Right ventricle myocardium inferior (tissue), 1 donor: ENCODE measurements around the gene LRSAM1. TPM values are rescaled to one million over a fixed set of nuclear protein-coding genes. Genes with fewer than 3 reads are reported as not detected.

Experiments
- ATAC-seq: fragments of 200-7000 bp; cut with Tn5 transposase; one replicate; pipeline ENCODE4 v1.9.1; 2020; ENCODE audit warnings: mild to moderate bottlenecking, moderate library complexity
- DNase-seq: peaks from one replicate; pipeline ENCODE4 v3.0.0; 2021; ENCODE audit errors: missing footprints
- intact Hi-C: fragments of 100-400 bp; cut with DNase I; formaldehyde crosslinking; loops from one replicate; pipeline ENCODE4 v1.11.0; 2022
- total RNA-seq: library from RNA; stranded (reverse); fragmentation: NEBNext Ultra II Directional; extraction: Animal tissue kit (Norgen Biotek cat#: 25700); gene quantifications from one replicate; pipeline ENCODE4 v1.2.1, GENCODE V29; 2021
- donor health status: DM: no; HTN: yes; CAD: no; lungs with severe emphysema.

The LRSAM1 gene
- total RNA-seq, 1 donor from 2014 or later = 52.0 TPM

- intact Hi-C loops = no loop called here
- ATAC-seq (no peak), DNase-seq (no peak)
Measured at GRCh38 chr9:127489471-127490115, 38.3 kb downstream of the LRSAM1 start.

GRCh38 chr9:127490535-127491230 is 39.4 kb downstream of the LRSAM1 start:
- no peak for ATAC-seq
- no peak for DNase-seq
- intact Hi-C loops = no loop called here

DNA sequence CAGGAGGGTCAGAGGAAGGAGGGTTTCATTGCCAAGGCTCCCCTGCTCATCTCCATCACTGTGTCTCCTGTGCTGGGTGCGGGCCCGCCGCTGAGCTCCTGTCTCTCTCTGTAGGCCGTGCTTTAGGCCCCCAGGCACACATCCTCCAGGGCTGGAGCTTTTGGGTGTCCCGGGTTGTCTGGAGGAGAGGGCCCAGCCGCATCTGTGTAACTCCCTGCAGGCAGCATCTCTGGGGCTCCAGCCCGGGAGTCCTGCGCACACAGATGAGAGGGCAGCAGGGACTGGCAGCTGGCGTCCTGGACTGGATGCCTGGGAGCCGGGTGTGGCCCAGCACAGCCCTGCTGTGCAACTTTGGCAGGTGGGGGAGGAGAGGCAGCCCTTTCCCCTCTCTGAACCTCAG is 40.2 kb downstream of the LRSAM1 start:
- DNase-seq = no peak
- intact Hi-C loops = no loop called here
- ATAC-seq = no peak

- no peak for DNase-seq
- ATAC-seq = no peak
- intact Hi-C loops = no loop called here
Measured at GRCh38 chr9:127492616-127493015, 41.3 kb downstream of the LRSAM1 start.

- DNase-seq = peak; percentile 83
- ATAC-seq = peak; percentile 86
- intact Hi-C loops = no loop called here
Measured at GRCh38 chr9:127493592-127494303, 42.4 kb downstream of the LRSAM1 start.

- DNase-seq (no peak), ATAC-seq (peak; percentile 65)
- intact Hi-C loops = no loop called here
Measured at GRCh38 chr9:127494304-127494702, 43.0 kb downstream of the LRSAM1 start.

DNA sequence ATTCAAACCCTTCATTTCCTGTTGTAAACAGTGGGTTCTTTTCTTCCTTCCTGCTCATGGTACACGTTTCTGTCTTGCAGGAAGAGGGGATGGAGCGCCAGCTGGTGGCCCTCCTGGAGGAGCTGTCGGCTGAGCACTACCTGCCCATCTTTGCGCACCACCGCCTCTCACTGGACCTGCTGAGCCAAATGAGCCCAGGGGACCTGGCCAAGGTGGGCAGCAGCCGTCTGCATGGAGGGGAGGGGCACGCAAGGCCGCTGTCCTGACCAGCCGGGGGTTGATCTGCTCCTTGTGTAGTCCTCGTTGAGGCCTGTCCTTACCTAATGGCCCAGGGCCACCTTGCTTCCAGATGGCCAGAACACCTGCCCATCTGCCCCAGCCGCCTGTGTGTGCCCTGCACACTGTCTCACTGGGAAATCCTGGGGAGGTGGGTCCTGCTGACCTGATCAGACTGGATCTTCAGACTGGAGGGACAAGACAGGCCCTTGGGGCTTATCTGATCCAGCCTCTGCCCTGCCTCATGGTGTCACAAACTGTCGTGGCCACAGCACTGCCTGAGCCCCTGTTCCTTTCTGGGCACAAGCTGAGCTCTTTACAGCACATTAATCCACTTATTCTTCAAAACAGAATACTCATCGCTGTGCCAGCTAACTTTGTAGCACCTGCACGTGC is 44.7 kb downstream of the LRSAM1 start:
- ATAC-seq (no peak), DNase-seq (peak; percentile 59)
- intact Hi-C loops = no loop called here

DNA sequence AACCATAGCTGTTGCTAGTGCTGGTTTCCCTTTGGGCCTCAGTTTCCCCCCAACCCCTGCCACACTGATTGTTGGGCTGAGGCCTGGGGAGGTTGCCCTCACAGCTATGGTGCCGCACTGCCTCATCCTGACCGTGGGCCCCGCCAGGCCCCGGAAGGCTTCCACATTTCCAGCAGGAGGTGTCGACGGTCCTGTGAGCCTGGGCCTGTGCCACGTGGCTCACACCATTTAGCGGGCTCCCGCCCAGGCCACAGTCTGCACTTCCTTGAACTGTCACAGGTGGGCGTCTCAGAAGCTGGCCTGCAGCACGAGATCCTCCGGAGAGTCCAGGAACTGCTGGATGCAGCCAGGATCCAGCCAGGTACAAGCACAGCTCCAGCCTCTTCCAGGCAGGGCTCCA is 45.7 kb downstream of the LRSAM1 start:
- no peak for ATAC-seq
- no peak for DNase-seq
- intact Hi-C loops = no loop called here

GRCh38 chr9:127497656-127498290 is 46.5 kb downstream of the LRSAM1 start:
- ATAC-seq (no peak), DNase-seq (peak; percentile 62)
- intact Hi-C loops = no loop called here

- DNase-seq (no peak), ATAC-seq (no peak)
- intact Hi-C loops = no loop called here
Measured at GRCh38 chr9:127498298-127498697, 47.0 kb downstream of the LRSAM1 start.

DNA sequence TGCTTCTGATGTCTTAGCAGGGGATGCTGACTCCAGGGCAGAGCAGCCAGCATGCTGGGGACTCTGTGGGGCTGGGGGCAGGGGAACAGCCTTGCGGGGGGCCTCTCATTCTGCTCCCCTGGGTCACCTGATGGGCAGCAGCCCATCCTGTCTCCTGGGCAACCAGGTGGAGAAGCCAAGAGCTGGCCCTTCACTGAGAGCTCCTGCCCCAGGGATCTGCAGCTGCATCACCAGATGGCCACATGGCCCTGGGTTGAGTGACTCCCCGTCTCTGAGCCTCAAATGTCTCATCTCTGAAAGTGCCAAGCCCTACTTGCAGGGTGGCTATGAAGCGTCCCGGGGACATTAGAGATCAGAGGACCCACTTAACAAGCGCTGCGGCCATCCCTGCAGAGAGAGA is 49.1 kb downstream of the LRSAM1 start:
- ATAC-seq = no peak
- intact Hi-C loops = no loop called here
- peak; percentile 52 for DNase-seq

GRCh38 chr9:127500862-127501261 is 49.6 kb downstream of the LRSAM1 start:
- no peak for ATAC-seq
- intact Hi-C loops = no loop called here
- no peak for DNase-seq

DNA sequence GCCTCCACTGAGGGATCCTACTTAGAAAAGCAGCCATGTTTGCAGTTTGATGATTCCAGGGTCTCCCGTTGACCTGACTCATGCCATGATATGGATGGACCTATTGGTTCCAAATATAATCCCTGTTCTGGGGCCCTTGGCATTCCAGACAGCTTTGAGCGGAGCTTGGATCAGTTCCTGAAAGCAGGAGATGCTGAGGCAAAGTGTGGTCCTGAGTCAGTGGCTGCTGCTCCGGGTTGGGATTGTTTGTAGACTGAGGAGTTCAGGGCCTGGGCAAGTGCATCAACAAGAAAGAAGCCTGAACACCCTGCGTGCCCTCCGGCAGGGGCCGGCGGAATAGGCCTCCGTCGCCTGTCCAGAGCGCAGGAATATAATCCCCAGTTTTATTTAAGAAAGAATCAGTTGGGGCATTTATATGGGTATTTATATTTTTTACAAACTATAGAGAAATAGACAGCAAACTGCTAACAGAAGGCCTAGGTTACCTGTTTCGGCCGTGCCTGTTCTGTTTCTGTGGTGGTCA is 50.6 kb downstream of the LRSAM1 start:
- intact Hi-C loops = no loop called here
- no peak for ATAC-seq
- peak; percentile 21 for DNase-seq

GRCh38 chr9:127502706-127503378 is 51.5 kb downstream of the LRSAM1 start:
- intact Hi-C loops = no loop called here
- DNase-seq = peak; percentile 66
- no peak for ATAC-seq

GRCh38 chr9:127503379-127503921 is 52.1 kb downstream of the LRSAM1 start:
- peak; percentile 56 for DNase-seq
- intact Hi-C loops = no loop called here
- ATAC-seq = no peak

DNA sequence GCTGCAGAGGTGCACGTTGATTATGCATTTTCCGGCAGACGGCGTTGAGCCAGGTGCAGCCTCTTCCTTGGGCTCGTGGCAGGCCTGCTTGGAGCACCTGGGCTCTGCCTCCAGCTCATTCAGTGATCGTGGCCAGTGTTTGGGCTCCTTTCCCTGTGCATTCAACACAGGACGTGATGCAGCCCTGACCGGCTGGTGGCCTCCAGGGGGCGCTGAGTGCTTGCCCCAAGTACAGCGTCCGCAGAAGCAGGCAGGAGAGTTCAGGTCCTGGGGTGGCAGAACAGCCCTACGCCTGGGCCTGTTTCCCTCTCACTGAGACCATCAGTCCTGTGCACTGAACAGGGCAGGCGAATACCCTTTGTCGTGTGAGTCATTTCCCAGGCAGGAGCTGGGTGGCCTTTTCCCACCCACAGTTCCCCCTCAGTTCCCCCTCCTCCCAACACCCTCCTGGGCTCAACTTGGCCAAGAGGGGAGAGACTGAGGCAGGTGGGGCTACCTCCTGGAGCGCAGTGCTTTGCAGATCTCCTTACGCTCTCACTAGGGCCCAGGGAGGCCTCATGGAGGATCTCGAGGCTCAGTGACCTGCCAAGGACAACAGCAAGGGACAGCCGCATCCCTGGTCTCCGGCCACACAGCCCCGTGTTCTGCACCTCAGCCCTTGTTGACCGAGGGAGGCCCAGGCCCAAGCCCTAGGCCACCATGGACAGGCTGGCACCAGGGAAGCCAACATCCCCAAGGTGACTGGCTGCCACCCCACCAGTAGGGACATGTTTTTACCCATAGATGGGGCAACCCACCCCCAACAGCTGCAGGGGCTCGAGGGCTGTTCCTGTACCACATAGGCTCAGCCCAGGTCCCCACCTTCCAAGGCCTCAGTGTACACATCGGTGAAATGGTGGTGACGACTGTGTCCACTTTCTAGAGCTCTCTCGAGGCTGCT is 52.9 kb downstream of the LRSAM1 start:
- peak; percentile 92 for DNase-seq
- peak; percentile 80 for ATAC-seq
- intact Hi-C loops = loop anchor here (1.0 kb wide), 1 partner anchor 82 kb away; no protein-coding TSS in a partner anchor

DNA sequence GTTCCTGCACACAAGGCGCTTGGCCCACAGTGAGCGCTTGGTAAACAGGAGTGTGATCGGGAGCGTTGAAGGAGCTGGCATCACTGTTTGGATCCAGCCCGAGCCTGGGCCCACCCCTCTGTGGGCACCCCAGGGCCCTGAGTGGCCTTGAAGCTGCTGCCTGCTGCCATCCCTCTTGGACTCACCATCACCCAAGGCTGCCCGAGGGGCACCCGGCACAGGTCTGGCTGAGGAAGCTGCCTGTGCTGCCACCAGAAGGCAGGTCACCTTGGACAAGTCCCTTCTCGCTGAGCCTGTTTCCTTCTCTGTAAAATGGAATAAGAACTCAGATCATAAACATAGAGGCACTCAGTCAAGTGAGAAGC is 53.6 kb downstream of the LRSAM1 start:
- DNase-seq = peak; percentile 40
- ATAC-seq = no peak
- intact Hi-C loops = loop anchor here (1.0 to 5.0 kb wide), 2 partner anchors 81 to 417 kb away; no protein-coding TSS in a partner anchor
